ENCODE measurements around the gene KRT75. TPM values are rescaled to one million over a fixed set of nuclear protein-coding genes. Genes with fewer than 3 reads are reported as not detected.

KRT75 gene
- polyA plus RNA-seq, 2 of the 4 experiments (the other 2 are of a cell fraction) = not detected

DNA sequence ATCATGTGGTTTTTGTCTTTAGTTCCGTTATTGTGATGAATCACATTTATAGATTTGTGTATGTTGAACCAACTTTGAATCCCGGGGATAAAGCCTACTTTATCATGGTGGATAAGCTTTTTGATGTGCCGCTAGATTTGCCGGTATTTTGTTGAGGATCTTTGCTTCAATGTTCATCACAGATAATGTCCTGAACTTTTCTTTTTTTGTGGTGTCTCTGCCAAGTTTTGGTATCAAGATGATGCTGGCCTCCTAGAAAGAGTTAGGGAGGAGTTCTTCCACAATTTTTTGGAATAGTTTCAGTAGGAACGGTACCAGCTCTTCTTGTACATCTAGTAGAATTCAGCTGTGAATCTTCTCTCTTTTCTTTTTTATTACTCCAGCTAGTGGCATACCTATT lies 24.7 kb upstream of the KRT75 start:
- ChIA-PET POLR2A (no interaction called here), CTCF (interaction anchor here (0.6 to 1.1 kb wide), 2 partner anchors 87 to 212 kb away, joined by 3 read pairs; no protein-coding TSS in a partner anchor)
- peaks cover 5% of the 10 kb centered on the region; the same call in 1 of the 3 replicates for H3K4me1 ChIP-seq
- 75% methylated on average over 5 of the region's 5 CpGs for WGBS (ENCODE audit: missing lambda C conversion rate)
- no peaks in the 10 kb centered on the region for H3K9me3 ChIP-seq
- H3K4me3 ChIP-seq = no peak overlapping the region
- no peak for FAIRE-seq
- H3K4me2 ChIP-seq = no peak overlapping the region
- no peak for TF ChIP-seq HOXB13 (CRISPR knock-in tag; IDR thresholded peaks at IDR 0.05; ENCODE audit: low read depth)
- no peak for TF ChIP-seq MAZ (IDR thresholded peaks at IDR 0.05; ENCODE audit: borderline replicate concordance, low read depth, low read length)
- no peak for TF ChIP-seq GATA3 (IDR thresholded peaks at IDR 0.05; ENCODE audit: borderline replicate concordance)
- no peak for TF ChIP-seq CEBPB (IDR thresholded peaks at IDR 0.05)
- TF ChIP-seq MAFK (IDR thresholded peaks at IDR 0.05; ENCODE audit: partially characterized antibody) = no peak
- no peak for TF ChIP-seq MYC (IDR thresholded peaks at IDR 0.05; ENCODE audit: borderline replicate concordance, low read length)
- no peak for TF ChIP-seq PHF8 (IDR thresholded peaks at IDR 0.05; ENCODE audit: borderline replicate concordance, low read depth)
- no peak for TF ChIP-seq RARB (CRISPR knock-in tag; IDR thresholded peaks at IDR 0.05)
- no peak for TF ChIP-seq NPAS2 (CRISPR knock-in tag; IDR thresholded peaks at IDR 0.05; ENCODE audit: borderline replicate concordance)
- TF ChIP-seq BHLHE40 (IDR thresholded peaks at IDR 0.05; ENCODE audit: low read depth, low read length) = no peak
- TF ChIP-seq, protein P1, sequence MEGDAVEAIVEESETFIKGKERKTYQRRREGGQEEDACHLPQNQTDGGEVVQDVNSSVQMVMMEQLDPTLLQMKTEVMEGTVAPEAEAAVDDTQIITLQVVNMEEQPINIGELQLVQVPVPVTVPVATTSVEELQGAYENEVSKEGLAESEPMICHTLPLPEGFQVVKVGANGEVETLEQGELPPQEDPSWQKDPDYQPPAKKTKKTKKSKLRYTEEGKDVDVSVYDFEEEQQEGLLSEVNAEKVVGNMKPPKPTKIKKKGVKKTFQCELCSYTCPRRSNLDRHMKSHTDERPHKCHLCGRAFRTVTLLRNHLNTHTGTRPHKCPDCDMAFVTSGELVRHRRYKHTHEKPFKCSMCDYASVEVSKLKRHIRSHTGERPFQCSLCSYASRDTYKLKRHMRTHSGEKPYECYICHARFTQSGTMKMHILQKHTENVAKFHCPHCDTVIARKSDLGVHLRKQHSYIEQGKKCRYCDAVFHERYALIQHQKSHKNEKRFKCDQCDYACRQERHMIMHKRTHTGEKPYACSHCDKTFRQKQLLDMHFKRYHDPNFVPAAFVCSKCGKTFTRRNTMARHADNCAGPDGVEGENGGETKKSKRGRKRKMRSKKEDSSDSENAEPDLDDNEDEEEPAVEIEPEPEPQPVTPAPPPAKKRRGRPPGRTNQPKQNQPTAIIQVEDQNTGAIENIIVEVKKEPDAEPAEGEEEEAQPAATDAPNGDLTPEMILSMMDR (IDR thresholded peaks at IDR 0.05) = no peak
- TF ChIP-seq RFX5 (IDR thresholded peaks at IDR 0.05) = no peak
- TF ChIP-seq POLR2A (IDR thresholded peaks at IDR 0.05; ENCODE audit: low read length) = no peak
- TF ChIP-seq, protein P2, sequence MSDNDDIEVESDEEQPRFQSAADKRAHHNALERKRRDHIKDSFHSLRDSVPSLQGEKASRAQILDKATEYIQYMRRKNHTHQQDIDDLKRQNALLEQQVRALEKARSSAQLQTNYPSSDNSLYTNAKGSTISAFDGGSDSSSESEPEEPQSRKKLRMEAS (IDR thresholded peaks at IDR 0.05) = no peak
- TF ChIP-seq HOXA7 (CRISPR knock-in tag; IDR thresholded peaks at IDR 0.05) = no peak
- no peak overlapping the region for H3K27ac ChIP-seq
- ATAC-seq = no peak
- no peak for DNase-seq (ENCODE audit: low read depth in 1 of 2, low spot score in 1 of 2)

DNA sequence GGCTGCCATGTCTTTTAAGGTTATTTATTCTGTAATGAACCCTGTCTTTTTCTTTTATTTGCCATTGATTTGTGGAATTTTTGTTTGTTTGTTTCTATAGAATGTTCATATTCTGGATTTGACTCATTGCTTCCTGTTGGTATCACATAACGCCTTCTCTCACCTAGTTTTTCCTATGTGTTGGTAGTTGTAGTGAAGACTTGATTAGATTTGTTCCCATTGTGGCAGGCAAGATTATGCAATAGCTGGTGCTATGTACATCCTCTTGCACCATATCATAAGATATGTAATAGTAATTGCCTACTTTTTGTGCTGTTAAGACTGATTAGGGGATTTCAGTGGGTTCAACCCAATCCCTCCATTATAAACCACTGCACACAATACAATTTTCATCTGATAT lies 21.6 kb upstream of the KRT75 start:
- POLR2A ChIA-PET = no interaction called here
- no peak for FAIRE-seq
- DNase-seq (ENCODE audit: low read depth in 1 of 2, low spot score in 1 of 2) = no peak
- WGBS (ENCODE audit: missing lambda C conversion rate) = 61% methylated on average over 1 of the region's 1 CpG
- no peak for ATAC-seq
- no peak overlapping the region for H3K27ac ChIP-seq
- CTCF ChIA-PET = interaction anchor here (0.9 kb wide), 1 partner anchor 77 kb away, joined by 3 read pairs; no protein-coding TSS in a partner anchor
- H3K4me2 ChIP-seq = no peak overlapping the region
- H3K9me3 ChIP-seq = no peaks in the 10 kb centered on the region
- peaks cover 5% of the 10 kb centered on the region; the same call in 1 of the 3 replicates for H3K4me1 ChIP-seq
- TF ChIP-seq CEBPB (IDR thresholded peaks at IDR 0.05) (peak; percentile 27 to 60; a peak in 3 of 4 replicates), EHF (CRISPR knock-in tag; IDR thresholded peaks at IDR 0.05) (no peak)
- H3K4me3 ChIP-seq = no peak overlapping the region

DNA sequence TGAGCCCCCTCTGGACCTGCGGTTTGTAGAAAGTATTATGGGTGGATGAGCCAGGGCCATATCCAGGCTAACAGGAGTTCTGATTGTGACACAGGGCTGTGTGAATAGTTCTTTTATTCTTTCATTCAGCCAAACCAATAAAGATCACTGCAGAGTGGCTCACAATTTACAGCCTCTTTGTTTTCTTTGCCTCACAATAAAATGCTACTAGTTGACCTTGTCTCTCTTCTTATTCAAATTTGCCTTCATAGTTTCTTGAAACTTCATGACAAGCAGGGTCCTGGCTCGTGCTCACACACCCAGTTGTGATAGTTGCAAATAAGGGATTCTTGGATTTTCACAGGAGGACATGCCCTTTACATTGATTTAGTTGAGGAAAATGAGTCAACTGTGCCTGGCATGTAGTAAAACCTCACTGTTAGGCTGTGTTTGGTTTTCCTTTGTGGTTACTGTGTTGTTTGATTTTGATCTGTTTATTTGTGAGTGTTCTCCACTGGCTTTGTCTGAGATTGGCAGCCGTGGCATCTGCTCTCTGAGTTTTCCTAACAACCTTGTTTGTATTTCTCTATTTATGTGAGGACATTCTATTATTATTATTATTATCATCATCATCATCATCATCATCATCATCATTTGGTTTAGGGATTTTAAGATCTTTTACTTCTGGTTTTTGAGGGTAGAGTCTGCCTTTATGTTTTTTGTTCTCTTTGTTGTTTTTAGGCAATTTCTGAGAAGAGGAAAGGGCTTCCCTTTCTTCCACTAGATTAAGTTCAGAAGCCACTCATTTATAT lies 20.4 kb upstream of the KRT75 start:
- Histone ChIP-seq H3K27ac (no peak overlapping the region), H3K4me1 (peaks cover 5% of the 10 kb centered on the region; the same call in 1 of the 3 replicates), H3K9me3 (no peaks in the 10 kb centered on the region), H3K4me3 (no peak overlapping the region), H3K4me2 (no peak overlapping the region; the same call in 2 of the 3 replicates)
- POLR2A ChIA-PET = no interaction called here
- FAIRE-seq (no peak), DNase-seq (ENCODE audit: low read depth in 1 of 2, low spot score in 1 of 2) (no peak), ATAC-seq (0 out of 6 replicates have a peak, but pooled peaks of 1 of the 2 experiments have one; percentile 24)
- CTCF ChIA-PET = no interaction called here
- WGBS (ENCODE audit: missing lambda C conversion rate) = 44% methylated on average over 3 of the region's 3 CpGs
- TF ChIP-seq RARB (CRISPR knock-in tag; IDR thresholded peaks at IDR 0.05) (no peak), BHLHE40 (IDR thresholded peaks at IDR 0.05; ENCODE audit: low read depth, low read length) (no peak), POLR2A (IDR thresholded peaks at IDR 0.05; ENCODE audit: low read length) (no peak), TFCP2L1 (CRISPR knock-in tag; IDR thresholded peaks at IDR 0.05) (no peak), RNF2 (IDR thresholded peaks at IDR 0.05; ENCODE audit: borderline replicate concordance, low read depth) (no peak), EHMT2 (IDR thresholded peaks at IDR 0.05; ENCODE audit: low read depth) (no peak), ZSCAN20 (CRISPR knock-in tag; IDR thresholded peaks at IDR 0.05) (no peak), EHF (CRISPR knock-in tag; IDR thresholded peaks at IDR 0.05) (no peak), NFE2L2 (conservative IDR thresholded peaks at IDR 0.05; ENCODE audit: low read length) (no peak), JUNB (IDR thresholded peaks at IDR 0.05) (no peak)
- TF ChIP-seq, protein P3, sequence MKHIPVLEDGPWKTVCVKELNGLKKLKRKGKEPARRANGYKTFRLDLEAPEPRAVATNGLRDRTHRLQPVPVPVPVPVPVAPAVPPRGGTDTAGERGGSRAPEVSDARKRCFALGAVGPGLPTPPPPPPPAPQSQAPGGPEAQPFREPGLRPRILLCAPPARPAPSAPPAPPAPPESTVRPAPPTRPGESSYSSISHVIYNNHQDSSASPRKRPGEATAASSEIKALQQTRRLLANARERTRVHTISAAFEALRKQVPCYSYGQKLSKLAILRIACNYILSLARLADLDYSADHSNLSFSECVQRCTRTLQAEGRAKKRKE (CRISPR knock-in tag; IDR thresholded peaks at IDR 0.05; ENCODE audit: low read depth) = no peak
- TF ChIP-seq, protein P4, sequence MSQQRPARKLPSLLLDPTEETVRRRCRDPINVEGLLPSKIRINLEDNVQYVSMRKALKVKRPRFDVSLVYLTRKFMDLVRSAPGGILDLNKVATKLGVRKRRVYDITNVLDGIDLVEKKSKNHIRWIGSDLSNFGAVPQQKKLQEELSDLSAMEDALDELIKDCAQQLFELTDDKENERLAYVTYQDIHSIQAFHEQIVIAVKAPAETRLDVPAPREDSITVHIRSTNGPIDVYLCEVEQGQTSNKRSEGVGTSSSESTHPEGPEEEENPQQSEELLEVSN (IDR thresholded peaks at IDR 0.05; ENCODE audit: borderline replicate concordance, low read depth) = no peak
- TF ChIP-seq, protein P5, sequence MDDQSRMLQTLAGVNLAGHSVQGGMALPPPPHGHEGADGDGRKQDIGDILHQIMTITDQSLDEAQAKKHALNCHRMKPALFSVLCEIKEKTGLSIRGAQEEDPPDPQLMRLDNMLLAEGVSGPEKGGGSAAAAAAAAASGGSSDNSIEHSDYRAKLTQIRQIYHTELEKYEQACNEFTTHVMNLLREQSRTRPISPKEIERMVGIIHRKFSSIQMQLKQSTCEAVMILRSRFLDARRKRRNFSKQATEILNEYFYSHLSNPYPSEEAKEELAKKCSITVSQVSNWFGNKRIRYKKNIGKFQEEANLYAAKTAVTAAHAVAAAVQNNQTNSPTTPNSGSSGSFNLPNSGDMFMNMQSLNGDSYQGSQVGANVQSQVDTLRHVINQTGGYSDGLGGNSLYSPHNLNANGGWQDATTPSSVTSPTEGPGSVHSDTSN (IDR thresholded peaks at IDR 0.05) = no peak
- TF ChIP-seq, protein P2 (IDR thresholded peaks at IDR 0.05) = no peak
- TF ChIP-seq, protein P1 (IDR thresholded peaks at IDR 0.05) = no peak
